GM12892 (cell line): ENCODE data around the gene ADSL.
A peak's percentile ranks its signal among the peaks of the same experiment; 100 is the strongest.

ENCODE experiments used
- POLR2A ChIP-seq: IDR thresholded peaks from 2 replicates; pipeline ENCODE4 v1.6.1; 2011; ENCODE audit warnings: low read depth, low read length, control low read depth
- POLR2AphosphoS5 ChIP-seq: IDR thresholded peaks from 2 replicates; pipeline ENCODE4 v1.6.1; 2011; ENCODE audit warnings: low read depth, low read length, control low read depth
- TAF1 ChIP-seq: IDR thresholded peaks from 2 replicates; pipeline ENCODE4 v1.6.1; 2011; ENCODE audit warnings: low read depth, mild to moderate bottlenecking, control low read depth, low read length, borderline replicate concordance

- TF ChIP-seq TAF1, result no peak
- TF ChIP-seq POLR2A, result 0 out of 2 replicates have a peak, but pooled peaks have one; percentile 8
- TF ChIP-seq POLR2AphosphoS5, result no peak
Observed at GRCh38 chr22:40407021-40407761, 60.9 kb downstream of the ADSL start.
